Fibroblast of mammary gland (primary cell): ENCODE results near the gene LHX4.
A peak's percentile ranks its signal among the peaks of the same experiment; 100 is the strongest.

Source experiments
- DNase-seq: peaks from one replicate; pipeline ENCODE4 v3.0.0-alpha.2; 2010; ENCODE audit warnings: low read depth
- H3K4me3 ChIP-seq: 2 replicates; pipeline ENCODE4 v1.5.1; 2011; ENCODE audit warnings: low read depth, mild to moderate bottlenecking, low read length, moderate library complexity; ENCODE audit not compliant: control insufficient read depth
- TF ChIP-seq, protein P1 (sequence below): conservative IDR thresholded peaks from 2 replicates; pipeline ENCODE4 v1.5.1; 2011; ENCODE audit warnings: low read depth, low read length, inconsistent platforms; ENCODE audit not compliant: control insufficient read depth, insufficient read depth

The LHX4 gene

DNA sequence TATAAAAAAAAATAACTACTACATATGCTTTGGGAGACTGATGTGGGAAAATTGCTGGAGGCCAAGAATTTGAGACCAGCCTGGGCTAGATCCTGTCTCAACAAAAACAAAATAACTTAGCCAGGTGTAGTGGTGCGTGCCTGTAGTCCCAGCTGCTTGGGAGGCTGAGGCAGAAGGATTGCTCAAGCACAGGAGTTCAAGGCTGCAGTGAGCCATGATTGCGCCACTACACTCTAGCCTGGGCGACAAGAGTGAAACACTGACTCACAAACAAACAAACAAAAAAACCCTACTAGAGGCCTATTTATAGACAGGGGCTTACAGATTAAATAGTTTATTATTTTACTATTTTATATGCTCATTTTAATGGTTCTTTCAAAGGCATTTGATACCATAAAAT is 80.0 kb downstream of the LHX4 start:
- peak; percentile 66 for DNase-seq
- TF ChIP-seq, protein P1, sequence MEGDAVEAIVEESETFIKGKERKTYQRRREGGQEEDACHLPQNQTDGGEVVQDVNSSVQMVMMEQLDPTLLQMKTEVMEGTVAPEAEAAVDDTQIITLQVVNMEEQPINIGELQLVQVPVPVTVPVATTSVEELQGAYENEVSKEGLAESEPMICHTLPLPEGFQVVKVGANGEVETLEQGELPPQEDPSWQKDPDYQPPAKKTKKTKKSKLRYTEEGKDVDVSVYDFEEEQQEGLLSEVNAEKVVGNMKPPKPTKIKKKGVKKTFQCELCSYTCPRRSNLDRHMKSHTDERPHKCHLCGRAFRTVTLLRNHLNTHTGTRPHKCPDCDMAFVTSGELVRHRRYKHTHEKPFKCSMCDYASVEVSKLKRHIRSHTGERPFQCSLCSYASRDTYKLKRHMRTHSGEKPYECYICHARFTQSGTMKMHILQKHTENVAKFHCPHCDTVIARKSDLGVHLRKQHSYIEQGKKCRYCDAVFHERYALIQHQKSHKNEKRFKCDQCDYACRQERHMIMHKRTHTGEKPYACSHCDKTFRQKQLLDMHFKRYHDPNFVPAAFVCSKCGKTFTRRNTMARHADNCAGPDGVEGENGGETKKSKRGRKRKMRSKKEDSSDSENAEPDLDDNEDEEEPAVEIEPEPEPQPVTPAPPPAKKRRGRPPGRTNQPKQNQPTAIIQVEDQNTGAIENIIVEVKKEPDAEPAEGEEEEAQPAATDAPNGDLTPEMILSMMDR, result no peak
- H3K4me3 ChIP-seq, result no peak overlapping the region

DNA sequence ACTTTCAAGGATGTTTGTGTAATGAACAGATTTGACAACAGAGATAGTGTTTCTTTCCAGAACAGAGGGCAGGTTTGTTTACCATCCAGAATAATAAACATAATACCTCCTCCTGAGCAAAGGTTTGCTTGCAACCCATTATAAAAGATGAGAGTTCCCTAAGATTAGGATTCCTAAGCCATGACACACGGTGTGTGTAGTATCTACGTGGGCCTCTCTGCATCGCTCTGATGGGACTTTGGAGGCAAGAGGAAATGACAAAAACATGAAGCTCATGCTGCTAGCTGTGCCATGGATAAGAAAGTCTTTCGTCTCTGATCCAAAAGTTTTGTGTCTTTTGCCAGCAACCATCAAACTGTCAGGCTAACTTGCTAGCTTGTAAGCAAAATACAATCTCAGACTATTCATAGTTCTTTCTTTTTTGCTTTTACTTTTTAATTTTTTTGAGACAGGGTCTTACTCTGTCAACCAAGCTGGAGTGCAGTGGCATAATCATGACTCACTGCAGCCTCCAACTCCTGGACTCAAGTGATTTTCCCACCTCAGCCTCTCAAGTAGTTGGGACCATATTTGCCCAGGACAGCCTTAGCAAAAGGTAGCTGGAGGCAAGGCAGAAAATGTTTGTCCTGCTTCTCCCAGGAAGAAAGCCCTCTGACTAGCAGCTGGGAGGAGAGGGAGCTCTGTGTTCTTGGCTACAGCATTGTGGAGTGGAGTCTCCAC is 81.1 kb downstream of the LHX4 start:
- H3K4me3 ChIP-seq, result no peak overlapping the region
- TF ChIP-seq, protein P1, result no peak
- peak; percentile 33 for DNase-seq

DNA sequence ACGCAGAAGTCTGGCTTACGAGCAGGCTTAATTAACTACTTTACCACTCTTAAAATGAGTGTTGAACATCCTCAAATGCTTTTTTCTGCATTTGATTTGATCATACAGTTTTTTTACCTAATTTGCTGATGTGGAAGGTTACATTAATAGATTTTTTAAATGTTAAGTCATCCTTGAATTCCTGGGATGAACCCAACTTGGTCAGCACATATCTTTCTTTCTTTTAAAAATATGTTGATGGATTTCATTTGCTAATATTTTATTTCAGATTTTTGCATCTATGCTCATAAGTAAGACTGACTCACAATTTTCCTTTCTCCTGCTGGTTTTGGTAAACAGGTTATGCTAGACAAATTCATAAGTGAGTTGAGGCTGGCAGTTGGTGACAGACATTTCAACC is 82.9 kb downstream of the LHX4 start:
- TF ChIP-seq, protein P1, result no peak
- H3K4me3 ChIP-seq, result no peak overlapping the region
- DNase-seq, result no peak

DNA sequence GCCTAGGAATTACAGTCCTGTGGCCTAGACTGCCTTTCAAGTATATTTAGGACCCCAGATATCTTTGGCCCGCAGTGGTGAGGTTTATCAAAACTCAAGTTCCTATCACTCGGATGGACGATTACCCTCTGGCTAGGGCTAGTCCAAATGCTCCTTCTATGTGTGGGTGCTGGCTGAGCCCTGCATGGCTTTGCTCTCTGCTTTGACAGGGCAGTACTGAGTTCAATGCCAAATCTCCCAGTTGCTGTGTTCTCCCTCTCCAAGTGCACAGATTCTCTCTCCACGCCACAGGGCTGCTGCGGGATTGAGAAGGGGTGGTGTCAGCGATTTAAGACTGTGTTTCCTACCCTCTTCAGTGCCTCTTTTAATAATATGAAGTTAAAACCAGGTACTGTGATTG is 97.0 kb downstream of the LHX4 start:
- TF ChIP-seq, protein P1, result no peak
- H3K4me3 ChIP-seq, result no peak overlapping the region
- DNase-seq, result no peak
